H1 (cell line): ENCODE results near the gene MYOCD. TPM values are rescaled to one million over a fixed set of nuclear protein-coding genes. Genes with fewer than 3 reads are reported as not detected.

Experiments used
- CTCF ChIA-PET: fragments of 300-600 bp; sonication (Branson Sonifier 250); formaldehyde crosslinking; loops from one replicate; lab custom pipeline; 2021; ENCODE audit not compliant: partially characterized antibody; lab: Charles Lee
- POLR2A ChIA-PET: fragments of 300-600 bp; sonication (Branson Sonifier 250); formaldehyde crosslinking; loops from one replicate; lab custom pipeline; 2021; ENCODE audit warnings: inconsistent platforms; ENCODE audit not compliant: partially characterized antibody; lab: Charles Lee
- DNase-seq, 2 experiments: peaks; one replicate each; pipeline versions ENCODE4 v3.0.0 to v3.0.0-alpha.2; 2010 to 2022; ENCODE audit warnings: low spot score in 2 of 2, low read depth in 1 of 2, mixed read lengths in 1 of 2
- FAIRE-seq: peaks from 2 replicates; lab custom pipeline; 2011; peaks lifted over from hg19 to GRCh38; lab: Jason Lieb, UNC
- H2AFZ ChIP-seq: 2 replicates; pipeline ENCODE4 v1.8.1; 2012; ENCODE audit warnings: low read length, inconsistent platforms
- H2AK5ac ChIP-seq: 2 replicates; pipeline ENCODE4 v1.6.1; 2013; ENCODE audit warnings: low read depth, low read length
- H2BK120ac ChIP-seq: replicated peaks from 2 replicates; pipeline ENCODE3; 2013; ENCODE audit warnings: low read depth, low read length, inconsistent platforms
- H2BK12ac ChIP-seq: 2 replicates; pipeline ENCODE4 v1.6.1; 2013; ENCODE audit warnings: low read depth, low read length
- H2BK15ac ChIP-seq: 2 replicates; pipeline ENCODE4 v1.6.1; 2013; ENCODE audit warnings: low read length
- H2BK20ac ChIP-seq: 2 replicates; pipeline ENCODE4 v1.6.1; 2013; ENCODE audit warnings: low read length
- H2BK5ac ChIP-seq: 2 replicates; pipeline ENCODE4 v1.6.1; 2013; ENCODE audit warnings: low read depth, low read length
- H3K14ac ChIP-seq: 2 replicates; pipeline ENCODE4 v1.6.1; 2013; ENCODE audit warnings: inconsistent platforms; ENCODE audit not compliant: insufficient read length
- H3K18ac ChIP-seq: 2 replicates; pipeline ENCODE4 v1.6.1; 2013; ENCODE audit warnings: low read length; ENCODE audit errors: extremely low read depth
- H3K23ac ChIP-seq: 2 replicates; pipeline ENCODE4 v1.6.1; 2013; ENCODE audit warnings: inconsistent platforms; ENCODE audit not compliant: insufficient read length
- H3K23me2 ChIP-seq: 2 replicates; pipeline ENCODE4 v1.6.1; 2013; ENCODE audit warnings: low read depth, low read length
- H3K27ac ChIP-seq: 2 replicates; pipeline ENCODE4 v1.6.1; 2011; ENCODE audit warnings: low read depth, low read length, inconsistent platforms
- H3K27me3 ChIP-seq, 4 experiments: replicated peaks in 1 of 4; 1 replicate in 1 of 4; 2 replicates in 3 of 4; pipeline versions ENCODE4 v1.6.1 to v1.8.1; 2011 to 2013; ENCODE audit warnings: low read length in 3 of 4, mild to moderate bottlenecking in 3 of 4, inconsistent platforms in 2 of 4, mixed read lengths in 2 of 4, moderate library complexity in 1 of 4; ENCODE audit not compliant: control insufficient read depth in 3 of 4, insufficient read depth in 3 of 4; ENCODE audit errors: extremely low read depth in 1 of 4
- H3K36me3 ChIP-seq, 4 experiments: 2 replicates each; pipeline versions ENCODE4 v1.6.1 to v1.8.1; 2011 to 2013; ENCODE audit warnings: mild to moderate bottlenecking in 4 of 4, low read length in 3 of 4, moderate library complexity in 2 of 4, control low read depth in 1 of 4, inconsistent platforms in 1 of 4; ENCODE audit not compliant: insufficient read depth in 4 of 4, control insufficient read depth in 2 of 4
- H3K4ac ChIP-seq: replicated peaks from 2 replicates; pipeline ENCODE3; 2013; ENCODE audit warnings: low read length, low read depth, mixed read lengths, inconsistent platforms; ENCODE audit not compliant: insufficient read length
- H3K4me1 ChIP-seq, 4 experiments: replicated peaks in 1 of 4; 1 replicate in 1 of 4; 2 replicates in 3 of 4; pipeline versions ENCODE4 v1.6.1 to v1.8.1; 2011 to 2013; ENCODE audit warnings: low read length in 3 of 4, inconsistent platforms in 2 of 4, mixed read lengths in 1 of 4; ENCODE audit not compliant: insufficient read depth in 4 of 4, control insufficient read depth in 3 of 4
- H3K4me2 ChIP-seq, 2 experiments: 2 replicates each; pipeline versions ENCODE4 v1.6.1 to v1.8.1; 2011 to 2013; ENCODE audit warnings: low read depth in 2 of 2, low read length in 2 of 2, control low read depth in 1 of 2, inconsistent platforms in 1 of 2, mild to moderate bottlenecking in 1 of 2; ENCODE audit not compliant: insufficient read depth in 1 of 2
- H3K4me3 ChIP-seq, 4 experiments: fragments of 200-600, 300-600 bp in 1 of 4; sonication (generic), shearing (Covaris generic), sonication (Bioruptor Twin) in 1 of 4; 2 replicates each; pipeline versions ENCODE4 v1.5.1 to v1.8.1; 2011 to 2016; ENCODE audit warnings: low read length in 4 of 4, low read depth in 3 of 4, control low read depth in 2 of 4, inconsistent platforms in 2 of 4, mild to moderate bottlenecking in 2 of 4, mixed read lengths in 1 of 4, moderate library complexity in 1 of 4; ENCODE audit not compliant: insufficient read depth in 2 of 4; ENCODE audit errors: extremely low read depth in 1 of 4
- H3K56ac ChIP-seq: replicated peaks from 2 replicates; pipeline ENCODE3; 2013; ENCODE audit warnings: low read depth, mild to moderate bottlenecking, mixed read lengths, low read length, inconsistent platforms; ENCODE audit not compliant: insufficient read length
- H3K79me1 ChIP-seq: 2 replicates; pipeline ENCODE4 v1.6.1; 2013; ENCODE audit warnings: low read depth, low read length, control low read depth
- H3K79me2 ChIP-seq, 2 experiments: 2 replicates each; pipeline versions ENCODE4 v1.6.1 to v1.8.1; 2012 to 2013; ENCODE audit warnings: low read length in 2 of 2, mild to moderate bottlenecking in 2 of 2, inconsistent platforms in 1 of 2; ENCODE audit not compliant: insufficient read depth in 2 of 2, control insufficient read depth in 1 of 2
- H3K9ac ChIP-seq, 4 experiments: replicated peaks in 1 of 4; 1 replicate in 1 of 4; 2 replicates in 3 of 4; pipeline versions ENCODE4 v1.6.1 to v1.8.1; 2011 to 2013; ENCODE audit warnings: low read depth in 3 of 4, low read length in 3 of 4, control low read depth in 2 of 4, mild to moderate bottlenecking in 2 of 4, moderate library complexity in 2 of 4, inconsistent platforms in 1 of 4; ENCODE audit errors: extremely low read depth in 1 of 4
- H3K9me3 ChIP-seq, 2 experiments: 2 replicates each; pipeline versions ENCODE4 v1.6.1 to v1.8.1; 2012 to 2013; ENCODE audit warnings: mild to moderate bottlenecking in 2 of 2, moderate library complexity in 2 of 2, control low read depth in 1 of 2, inconsistent platforms in 1 of 2, low read depth in 1 of 2, low read length in 1 of 2, mixed read lengths in 1 of 2; ENCODE audit not compliant: insufficient read depth in 2 of 2
- H4K20me1 ChIP-seq, 2 experiments: replicated peaks in 1 of 2; 2 replicates each; pipeline versions ENCODE3 to v1.8.1; 2011 to 2013; ENCODE audit warnings: inconsistent platforms in 2 of 2, low read length in 2 of 2, mild to moderate bottlenecking in 1 of 2; ENCODE audit not compliant: insufficient read depth in 2 of 2, control insufficient read depth in 1 of 2
- H4K5ac ChIP-seq: 2 replicates; pipeline ENCODE4 v1.6.1; 2013; ENCODE audit warnings: low read length, low read depth, mixed read lengths, inconsistent platforms; ENCODE audit not compliant: insufficient read length
- H4K8ac ChIP-seq: 2 replicates; pipeline ENCODE4 v1.8.0; 2013; ENCODE audit warnings: mild to moderate bottlenecking, moderate library complexity, low read length, inconsistent platforms; ENCODE audit not compliant: insufficient read depth; ENCODE audit errors: extremely low read depth
- H4K91ac ChIP-seq: replicated peaks from 2 replicates; pipeline ENCODE3; 2013; ENCODE audit warnings: low read length, mixed read lengths, inconsistent platforms; ENCODE audit not compliant: insufficient read length
- CHD2 ChIP-seq: IDR thresholded peaks from 2 replicates; pipeline ENCODE4 v1.6.1; 2012; ENCODE audit warnings: low read length, improper control_type of control experiment
- CREB1 ChIP-seq: IDR thresholded peaks from 2 replicates; pipeline ENCODE4 v1.6.1; 2012; ENCODE audit warnings: inconsistent platforms
- GTF2F1 ChIP-seq: IDR thresholded peaks from 2 replicates; pipeline ENCODE4 v1.6.1; 2012; ENCODE audit warnings: low read depth, low read length, improper control_type of control experiment, borderline replicate concordance
- KDM1A ChIP-seq: fragments of 200-600, 300-600 bp; sonication (generic); IDR thresholded peaks from 2 replicates; pipeline ENCODE4 v1.7.1; 2016; ENCODE audit warnings: mild to moderate bottlenecking, low read length, borderline replicate concordance
- RXRA ChIP-seq: IDR thresholded peaks from 2 replicates; pipeline ENCODE4 v1.6.1; 2011; ENCODE audit warnings: low read depth, mild to moderate bottlenecking, low read length, moderate library complexity; ENCODE audit not compliant: insufficient read depth
- TBP ChIP-seq: IDR thresholded peaks from 2 replicates; pipeline ENCODE4 v1.6.1; 2011; ENCODE audit warnings: low read depth, low read length, improper control_type of control experiment
- WGBS, 2 experiments: shearing (Covaris generic) in 1 of 2; methylation state at CpG; one replicate each; pipeline versions ENCODE4 v1.1.6 to v1.1.7; 2013 to 2015; ENCODE audit warnings: low lambda C conversion rate in 2 of 2, mixed read lengths in 2 of 2, inconsistent platforms in 1 of 2, low coverage in 1 of 2, missing lambda C conversion rate in 1 of 2; ENCODE audit not compliant: insufficient replicate concordance in 2 of 2, insufficient coverage in 1 of 2, insufficient read length in 1 of 2; ENCODE audit errors: extremely low coverage in 1 of 2, missing lambda C conversion rate in 1 of 2; 5-methylcytosine and 5-hydroxymethylcytosine counted together
- polyA plus RNA-seq, 7 experiments: library from polyadenylated mRNA; depleted of rRNA in 3 of 7; stranded (reverse) in 5 of 7; unstranded in 2 of 7; fragments of >200 nt in 5 of 7; fragments of 200-250 nt in 2 of 7; gene quantifications; 1 replicate in 5 of 7; 2 replicates in 1 of 7; 4 replicates in 1 of 7; pipeline versions ENCODE4 v1.2.1 to v1.2.3, GENCODE V29; 2011 to 2013; ENCODE audit warnings: missing spikeins in 2 of 7, mixed read lengths in 2 of 7
- total RNA-seq: library from RNA; stranded (reverse); fragmentation: NEBNext Ultra II Directional; extraction: Animal tissue kit (Norgen Biotek cat#: 25700); gene quantifications from 2 replicates; pipeline ENCODE4 v1.2.1, GENCODE V29; 2021

Gene MYOCD
- total and polyA plus RNA-seq, 2 of the 8 experiments (the other 6 are each of a cell fraction or from before 2014, with no cell fraction given): 0.30 to 4.9 TPM

GRCh38 chr17:12631076-12631475 is 34.6 kb upstream of the MYOCD start:
- Histone ChIP-seq H3K9me3 (no peaks in the 10 kb centered on the region), H2AFZ (no peak overlapping the region), H2BK20ac (no peak overlapping the region), H2BK120ac (no peak overlapping the region), H3K4me1 (no peaks in the 10 kb centered on the region), H3K23ac (no peak overlapping the region), H3K27ac (no peak overlapping the region), H4K20me1 (no peaks in the 10 kb centered on the region), H4K5ac (no peak overlapping the region), H2AK5ac (no peak overlapping the region), H3K4me2 (no peak overlapping the region), H2BK15ac (no peak overlapping the region), H3K9ac (no peak overlapping the region), H3K18ac (no peak overlapping the region), H3K79me2 (no peaks in the 10 kb centered on the region), H3K36me3 (no peaks in the 10 kb centered on the region), H3K27me3 (no peaks in the 10 kb centered on the region), H3K4me3 (no peak overlapping the region), H3K79me1 (no peaks in the 10 kb centered on the region), H2BK12ac (no peak overlapping the region), H3K4ac (no peak overlapping the region), H3K56ac (no peak overlapping the region), H4K8ac (no peak overlapping the region), H4K91ac (no peak overlapping the region), H3K23me2 (no peaks in the 10 kb centered on the region), H2BK5ac (no peak overlapping the region), H3K14ac (no peak overlapping the region)
- ChIA-PET CTCF (interaction anchor here (1.2 to 1.3 kb wide), 2 partner anchors 10 to 36 kb away, joined by 4 to 5 read pairs; no protein-coding TSS in a partner anchor), POLR2A (interaction anchor here (1.2 kb wide), 1 partner anchor 10 kb away, joined by 3 read pairs; no protein-coding TSS in a partner anchor)
- TF ChIP-seq RXRA (no peak), CHD2 (no peak), TBP (no peak), CREB1 (no peak), GTF2F1 (no peak), KDM1A (no peak)
- WGBS, 2 experiments: 96% methylated on average over 6 of the region's 6 CpGs; no CpG with 5 or more reads in 1 of the 2 experiments
- FAIRE-seq (no peak), DNase-seq (no peak)
